Measurements from ENCODE around the gene IFNAR1.
"Not testable (repeated sequence)": the region's sequence is repeated elsewhere in the genome, so short reads cannot be mapped to it uniquely, and the experiment has no call there.

Gene IFNAR1

GRCh38 chr21:33345751-33346238, 21.0 kb downstream of the IFNAR1 start:
- FAIRE-seq (no peak), DNase-seq (ENCODE audit: low spot score) (no peak)

GRCh38 chr21:33348706-33349105, 23.9 kb downstream of the IFNAR1 start:
- FAIRE-seq (no peak), DNase-seq (ENCODE audit: low spot score) (no peak)

GRCh38 chr21:33350676-33351075, 25.9 kb downstream of the IFNAR1 start:
- FAIRE-seq (no peak), DNase-seq (ENCODE audit: low spot score) (no peak)

- no peak for FAIRE-seq
- DNase-seq (ENCODE audit: low spot score), result no peak
These were observed 30.6 kb downstream of the IFNAR1 start for GRCh38 chr21:33355355-33355754.

- no peak for DNase-seq (ENCODE audit: low spot score)
These were observed 31.2 kb downstream of the IFNAR1 start for GRCh38 chr21:33355996-33356395.

GRCh38 chr21:33357177-33357576, 32.4 kb downstream of the IFNAR1 start:
- DNase-seq (ENCODE audit: low spot score) (no peak), FAIRE-seq (no peak)

More at GRCh38 chr21:33355996-33356395, 31.2 kb downstream of the IFNAR1 start:
- FAIRE-seq, result no peak

- no peak for DNase-seq (ENCODE audit: low spot score)
- FAIRE-seq, result no peak
These were observed 34.7 kb downstream of the IFNAR1 start for GRCh38 chr21:33359446-33359845.

- DNase-seq (ENCODE audit: low spot score), result no peak
- no peak for FAIRE-seq
These were observed 35.5 kb downstream of the IFNAR1 start for GRCh38 chr21:33360281-33360680.

- DNase-seq (ENCODE audit: low spot score), result peak; percentile 81
- peak; percentile 77 for FAIRE-seq
These were observed 36.3 kb downstream of the IFNAR1 start for GRCh38 chr21:33360881-33361602.

GRCh38 chr21:33362044-33362555, 37.3 kb downstream of the IFNAR1 start:
- DNase-seq (ENCODE audit: low spot score) (no peak), FAIRE-seq (no peak)

GRCh38 chr21:33363911-33364609, 39.3 kb downstream of the IFNAR1 start:
- DNase-seq (ENCODE audit: low spot score); FAIRE-seq: not testable (repeated sequence)

- FAIRE-seq (no peak), DNase-seq (ENCODE audit: low spot score) (no peak)
These were observed 40.1 kb downstream of the IFNAR1 start for GRCh38 chr21:33364830-33365229.

- no peak for DNase-seq (ENCODE audit: low spot score)
- FAIRE-seq, result no peak
These were observed 42.7 kb downstream of the IFNAR1 start for GRCh38 chr21:33367309-33367973.

GRCh38 chr21:33368124-33368523, 43.4 kb downstream of the IFNAR1 start:
- FAIRE-seq, result no peak

GRCh38 chr21:33368576-33368975, 43.8 kb downstream of the IFNAR1 start:
- DNase-seq (ENCODE audit: low spot score) (no peak), FAIRE-seq (no peak)

More at GRCh38 chr21:33368124-33368523, 43.4 kb downstream of the IFNAR1 start:
- DNase-seq (ENCODE audit: low spot score), result no peak

GRCh38 chr21:33369586-33369985, 44.8 kb downstream of the IFNAR1 start:
- DNase-seq (ENCODE audit: low spot score), result no peak
- FAIRE-seq, result no peak

GRCh38 chr21:33370305-33370704, 45.5 kb downstream of the IFNAR1 start:
- DNase-seq (ENCODE audit: low spot score) (no peak), FAIRE-seq (no peak)

GRCh38 chr21:33371366-33371765, 46.6 kb downstream of the IFNAR1 start:
- FAIRE-seq (no peak), DNase-seq (ENCODE audit: low spot score) (no peak)

GRCh38 chr21:33372582-33372981, 47.8 kb downstream of the IFNAR1 start:
- DNase-seq (ENCODE audit: low spot score), result no peak
- FAIRE-seq, result no peak

GRCh38 chr21:33373451-33373850, 48.7 kb downstream of the IFNAR1 start:
- no peak for FAIRE-seq
- DNase-seq (ENCODE audit: low spot score), result no peak

- DNase-seq (ENCODE audit: low spot score) (no peak), FAIRE-seq (no peak)
These were observed 49.3 kb downstream of the IFNAR1 start for GRCh38 chr21:33374080-33374449.
